Measurements from ENCODE around the gene ALDH1A3.
"Not testable (repeated sequence)": the region's sequence is repeated elsewhere in the genome, so short reads cannot be mapped to it uniquely, and the experiment has no call there.

The ALDH1A3 gene

DNA sequence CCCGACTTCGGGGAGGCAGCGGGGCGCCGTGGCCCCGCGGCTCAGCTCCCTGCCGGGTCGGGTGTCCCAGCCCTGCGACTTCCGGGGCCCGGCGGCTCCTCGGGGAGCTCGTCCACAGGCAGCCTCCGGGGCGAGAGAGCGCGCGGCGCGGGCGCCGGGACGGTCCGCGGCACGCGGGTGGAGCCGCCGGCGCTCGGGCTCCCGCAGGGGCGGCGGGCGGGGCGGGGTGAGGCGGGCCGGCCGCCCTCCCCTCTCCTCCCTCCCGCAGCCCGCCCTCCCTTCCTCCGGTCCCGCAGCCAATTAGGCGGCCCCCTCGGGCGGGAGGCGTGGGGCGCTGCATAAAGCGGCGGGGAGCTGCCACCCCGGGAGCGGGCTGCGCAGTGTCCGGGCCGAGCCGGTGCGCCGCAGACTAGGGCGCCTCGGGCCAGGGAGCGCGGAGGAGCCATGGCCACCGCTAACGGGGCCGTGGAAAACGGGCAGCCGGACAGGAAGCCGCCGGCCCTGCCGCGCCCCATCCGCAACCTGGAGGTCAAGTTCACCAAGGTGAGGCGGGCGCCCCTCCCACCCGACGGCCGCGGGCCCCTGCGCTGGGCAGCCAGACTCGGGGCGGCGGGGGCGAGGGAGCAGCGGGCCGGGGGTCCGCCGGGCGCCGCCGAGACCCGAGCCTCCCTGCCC is at the start of gene ALDH1A3:
Gene ALDH1A3 (plus strand): TSS at position 368 of the 675 bp plus-strand sequence. CDS start 77 bp downstream, at position 445.
- peak; percentile 60 for DNase-seq

DNA sequence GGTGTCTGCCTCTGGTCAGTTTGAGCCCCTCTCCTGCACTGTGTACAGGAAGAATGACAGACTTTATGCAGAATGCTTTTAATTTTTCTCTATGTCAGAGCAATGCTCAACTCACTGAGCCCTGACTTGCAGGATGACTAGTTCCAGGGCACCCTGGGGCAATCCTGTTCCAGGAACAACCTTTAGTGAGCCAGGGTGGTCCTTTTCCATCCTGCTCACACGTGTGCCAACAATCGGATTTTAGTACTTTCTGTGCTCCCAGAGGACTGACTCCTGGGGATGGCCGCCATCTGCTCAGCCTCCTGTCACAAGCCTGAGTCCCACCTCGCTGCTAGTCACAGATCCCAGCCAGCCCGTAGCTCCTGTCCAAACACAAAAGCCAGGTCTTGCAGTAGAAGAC is 48.2 kb upstream of the ALDH1A3 start:
- DNase-seq, result no peak

DNA sequence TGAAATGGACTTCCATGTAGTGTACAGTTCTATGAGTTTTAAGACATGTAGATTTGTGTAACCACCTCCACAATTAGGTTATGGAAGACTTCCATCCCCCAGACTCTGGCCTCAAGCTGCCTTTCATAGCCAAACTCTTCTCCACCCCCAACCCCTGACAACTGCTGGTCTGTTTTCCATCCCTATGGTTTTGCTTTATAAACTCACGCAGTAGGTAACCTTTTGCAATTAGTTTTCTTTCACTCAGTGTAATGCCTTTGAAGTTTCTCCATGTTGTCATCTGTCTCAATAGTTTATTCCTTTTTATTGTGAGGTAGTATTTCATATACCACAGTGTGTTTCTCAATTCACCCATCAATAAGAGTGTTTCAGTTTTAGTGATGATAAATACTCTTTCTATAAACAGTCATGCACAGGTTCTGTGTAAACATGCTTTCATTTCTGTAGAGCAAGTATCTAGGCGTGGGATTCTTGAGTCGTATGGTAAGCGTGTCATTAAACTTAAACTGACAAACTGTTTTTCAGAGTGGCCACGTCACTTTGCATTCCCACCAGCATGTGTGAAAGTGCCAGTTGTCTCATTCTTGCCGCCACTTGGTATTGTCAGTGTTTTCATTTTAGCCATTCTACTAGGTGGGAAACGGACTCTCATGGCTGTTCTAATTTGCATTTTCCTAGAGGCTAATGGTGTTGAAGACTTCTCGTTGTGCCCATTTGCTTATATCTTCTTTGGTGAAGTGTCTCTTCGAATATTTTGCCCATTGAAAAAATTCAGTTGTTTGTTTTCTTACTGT is 47.3 kb upstream of the ALDH1A3 start:
- DNase-seq, result no peak

DNA sequence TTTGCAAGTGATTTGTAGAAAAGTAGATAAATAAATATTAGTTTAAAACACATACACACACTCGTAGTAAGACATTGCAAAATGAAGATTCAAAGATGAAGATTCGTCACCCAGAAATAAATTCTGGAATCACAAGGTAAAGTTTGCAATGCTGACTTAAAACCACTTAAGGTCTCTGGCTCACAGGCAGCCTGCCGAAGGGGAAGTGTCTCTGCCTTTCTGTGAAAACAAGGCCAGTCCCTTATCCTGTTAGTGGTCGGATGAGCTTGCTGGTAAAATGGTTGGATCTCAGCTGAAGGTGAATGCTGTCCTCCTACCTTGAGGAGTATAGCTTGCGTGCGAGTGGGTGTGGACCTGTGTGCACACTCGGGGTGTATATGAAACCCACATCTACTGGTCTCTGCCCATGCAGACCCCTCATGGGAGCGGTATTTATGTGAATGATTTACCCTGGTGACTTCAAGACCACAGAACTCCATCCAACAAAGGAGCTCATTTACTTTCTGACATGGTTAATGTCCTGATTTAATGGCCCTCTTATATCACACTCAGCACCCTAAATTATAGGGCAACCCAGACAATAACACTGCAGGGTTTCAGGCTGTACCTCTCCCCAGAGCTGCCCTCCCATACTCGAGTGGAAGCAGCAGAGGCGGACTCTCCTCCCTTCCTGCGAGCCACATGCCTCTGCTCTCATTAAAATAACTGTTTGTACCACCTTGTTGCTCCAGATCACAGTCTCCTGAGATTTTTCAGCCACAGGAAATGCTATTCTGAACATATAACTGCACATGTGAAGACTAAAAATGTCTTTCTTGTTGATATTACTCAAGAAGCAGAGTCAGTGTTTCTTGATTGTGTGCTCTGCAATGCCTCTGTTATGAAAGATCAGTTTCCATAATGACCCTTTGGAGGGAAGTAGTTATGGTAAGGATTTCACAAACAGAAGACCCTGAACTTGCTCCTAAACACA is 45.9 kb upstream of the ALDH1A3 start:
- DNase-seq, result no peak

DNA sequence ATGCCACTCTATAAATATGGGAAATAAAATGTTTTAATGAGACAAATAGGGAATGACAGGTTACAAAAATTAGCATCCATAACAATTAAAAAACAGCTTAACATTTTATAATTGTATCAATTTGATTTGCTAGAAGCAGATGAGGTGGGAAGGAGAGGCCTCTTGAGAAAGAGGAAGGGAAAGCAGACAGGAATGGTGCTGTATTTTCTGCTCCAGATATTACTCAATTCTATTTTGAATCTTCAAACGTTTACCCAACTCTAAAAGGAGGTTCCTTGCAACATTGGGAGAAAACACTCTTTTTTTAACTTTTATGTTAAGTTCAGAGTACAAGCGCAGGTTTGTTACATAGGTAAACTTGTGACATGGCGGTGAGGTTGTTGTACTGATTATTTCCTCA is 44.9 kb upstream of the ALDH1A3 start:
- no peak for DNase-seq

DNA sequence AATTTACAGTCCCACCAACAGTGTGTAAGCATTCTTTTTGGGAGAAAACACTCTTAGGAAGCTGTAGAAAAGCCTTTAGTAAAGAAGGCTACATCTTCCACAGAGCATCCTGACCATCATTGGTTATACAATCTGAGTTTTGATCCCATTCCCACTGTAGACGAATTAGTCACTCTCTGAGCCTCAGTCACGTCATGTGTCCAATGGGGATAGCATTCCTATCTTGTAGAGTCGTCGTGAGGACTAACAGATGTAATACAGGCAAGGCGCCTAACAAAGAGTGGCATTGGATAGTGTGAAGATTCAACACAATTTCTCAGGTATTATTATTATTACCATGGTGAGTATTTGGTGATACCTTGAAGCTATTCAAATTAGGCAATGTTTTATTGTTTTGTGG is 44.0 kb upstream of the ALDH1A3 start:
- no peak for DNase-seq

DNA sequence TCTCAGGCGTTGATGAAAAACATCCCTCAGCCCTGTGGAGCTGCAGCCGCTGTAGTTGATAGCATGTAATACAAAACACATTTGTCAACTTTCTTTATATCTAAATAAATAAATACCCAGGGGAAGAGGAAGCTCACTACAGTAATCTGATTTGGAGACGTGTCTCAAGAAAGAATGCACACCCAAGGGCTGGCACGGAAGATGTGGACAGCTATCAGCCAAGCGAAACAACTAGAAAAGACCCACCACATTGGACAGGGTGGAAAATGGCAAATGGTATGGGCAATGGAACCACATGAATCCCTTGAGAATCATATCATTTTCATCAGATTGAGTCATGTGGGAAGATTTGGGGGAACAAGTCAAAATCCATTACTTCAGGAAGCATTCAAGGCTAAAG is 43.1 kb upstream of the ALDH1A3 start:
- no peak for DNase-seq

DNA sequence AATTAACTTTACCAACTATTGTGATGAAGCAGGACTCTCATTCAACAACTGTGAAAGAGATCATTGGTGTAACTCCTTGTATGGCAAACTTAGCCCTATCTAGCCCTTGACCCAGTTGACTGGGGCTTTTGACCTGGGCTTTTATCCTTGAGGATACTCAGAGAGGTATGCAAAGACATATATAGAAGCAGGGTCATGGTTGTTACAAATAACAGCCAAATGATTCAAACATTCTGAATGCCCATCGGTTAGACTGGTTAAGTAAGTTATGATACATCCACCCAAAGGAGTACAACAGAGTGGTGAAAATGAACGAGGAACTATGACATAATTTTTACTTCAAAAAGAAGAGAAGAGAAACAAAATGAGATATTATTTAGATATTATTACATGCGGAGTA is 38.2 kb upstream of the ALDH1A3 start:
- no peak for DNase-seq

DNA sequence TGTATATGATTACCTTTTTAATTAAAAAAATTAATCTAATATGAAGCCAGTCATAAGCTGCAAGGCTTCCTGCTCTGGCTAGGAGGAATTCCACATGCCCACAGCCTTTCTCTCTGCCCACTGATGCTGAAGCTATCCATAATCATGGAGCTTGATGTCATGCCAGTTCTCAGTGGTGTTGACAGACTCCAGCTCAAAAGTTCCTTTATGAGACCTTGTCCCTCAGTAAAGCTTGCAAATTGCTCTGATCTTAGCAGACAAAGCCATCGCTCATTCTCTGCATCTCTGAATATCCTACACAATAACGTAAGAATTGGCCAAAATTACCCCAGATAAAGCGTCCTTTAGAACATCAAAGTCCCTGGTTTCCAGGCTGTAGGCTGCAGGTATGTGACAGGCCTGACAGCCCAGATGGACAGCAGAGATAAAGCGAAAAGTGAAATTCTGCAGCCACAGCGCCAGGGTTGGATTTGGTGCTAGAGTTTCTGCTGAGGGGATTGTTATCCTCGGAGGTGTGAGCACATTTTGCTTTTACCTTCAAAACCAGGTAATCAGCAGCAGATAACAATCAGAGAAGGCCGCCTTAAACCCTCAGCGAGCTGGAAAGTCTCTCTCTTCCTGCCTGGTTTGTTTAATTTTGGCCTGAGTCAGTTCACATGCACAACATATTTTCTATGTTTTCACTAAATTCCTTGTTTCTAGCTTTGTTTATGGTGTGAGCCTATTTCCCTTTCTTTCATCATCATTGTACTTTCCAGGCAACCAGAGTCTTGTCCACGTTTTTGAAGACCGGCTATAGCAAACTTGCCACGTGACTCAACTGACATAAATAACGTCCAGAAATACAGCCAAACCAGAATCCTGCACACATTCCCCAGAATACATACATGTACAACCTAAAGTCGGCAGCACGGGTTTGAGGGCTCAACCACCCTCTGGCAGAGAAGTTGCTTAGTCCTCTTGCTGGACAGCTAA is 36.6 kb upstream of the ALDH1A3 start:
- no peak for DNase-seq

DNA sequence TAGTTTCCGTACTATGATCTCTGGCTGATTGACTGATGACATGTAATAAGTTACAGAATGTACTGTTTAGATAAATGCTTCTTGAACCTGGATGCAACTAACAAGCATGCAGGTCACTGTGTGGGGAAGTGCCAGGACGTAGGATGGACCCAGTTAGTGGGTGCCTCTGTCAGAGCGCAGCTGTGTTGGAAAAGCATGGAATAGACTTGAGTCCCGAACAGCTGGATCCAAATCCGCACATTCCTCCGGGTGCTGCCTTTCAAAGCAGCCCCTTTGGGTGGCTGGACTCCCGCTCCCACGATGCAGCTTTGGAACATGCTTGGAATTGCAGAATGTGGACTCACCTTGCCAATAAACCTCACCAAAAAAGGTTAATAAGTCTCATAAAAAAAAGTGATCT is 35.5 kb upstream of the ALDH1A3 start:
- DNase-seq, result no peak

DNA sequence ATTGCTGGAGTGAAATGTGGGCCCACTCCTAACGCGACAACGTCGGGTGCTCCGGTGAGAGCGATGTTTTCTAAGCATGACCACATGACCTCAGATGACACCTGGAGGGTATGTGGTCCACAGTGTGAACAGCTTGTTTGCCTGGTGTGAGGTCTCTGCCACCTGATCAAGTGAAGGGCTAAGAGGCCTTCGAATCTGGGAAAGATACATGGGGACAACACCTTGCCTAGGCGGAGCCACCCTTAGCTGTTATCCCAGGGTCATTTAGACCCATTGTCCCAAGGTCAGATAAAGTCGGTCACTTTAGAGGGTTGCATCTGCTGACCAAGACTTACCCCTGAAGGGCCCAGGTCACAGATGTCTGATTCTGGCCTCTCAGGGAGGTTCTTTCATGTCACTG is 34.9 kb upstream of the ALDH1A3 start:
- no peak for DNase-seq

DNA sequence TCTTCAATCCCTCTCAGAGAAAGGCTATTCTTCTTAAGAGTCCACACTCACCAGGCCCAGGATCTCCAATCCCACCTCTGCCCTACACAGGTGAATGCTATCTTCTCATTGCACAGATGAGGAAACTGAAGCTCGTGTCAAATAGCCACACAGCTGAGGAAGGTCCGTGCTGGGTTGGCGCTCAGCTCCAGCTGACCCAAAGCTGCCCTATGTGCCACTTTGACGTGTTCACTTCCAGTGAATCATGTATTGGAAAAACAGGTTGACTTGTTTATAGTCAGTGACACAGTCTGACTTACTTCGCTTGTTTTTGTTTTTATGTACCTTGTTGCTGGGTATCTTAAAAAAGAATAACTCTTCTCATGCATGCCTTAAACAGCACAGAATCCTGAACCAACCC is 32.4 kb upstream of the ALDH1A3 start:
- DNase-seq, result no peak

DNA sequence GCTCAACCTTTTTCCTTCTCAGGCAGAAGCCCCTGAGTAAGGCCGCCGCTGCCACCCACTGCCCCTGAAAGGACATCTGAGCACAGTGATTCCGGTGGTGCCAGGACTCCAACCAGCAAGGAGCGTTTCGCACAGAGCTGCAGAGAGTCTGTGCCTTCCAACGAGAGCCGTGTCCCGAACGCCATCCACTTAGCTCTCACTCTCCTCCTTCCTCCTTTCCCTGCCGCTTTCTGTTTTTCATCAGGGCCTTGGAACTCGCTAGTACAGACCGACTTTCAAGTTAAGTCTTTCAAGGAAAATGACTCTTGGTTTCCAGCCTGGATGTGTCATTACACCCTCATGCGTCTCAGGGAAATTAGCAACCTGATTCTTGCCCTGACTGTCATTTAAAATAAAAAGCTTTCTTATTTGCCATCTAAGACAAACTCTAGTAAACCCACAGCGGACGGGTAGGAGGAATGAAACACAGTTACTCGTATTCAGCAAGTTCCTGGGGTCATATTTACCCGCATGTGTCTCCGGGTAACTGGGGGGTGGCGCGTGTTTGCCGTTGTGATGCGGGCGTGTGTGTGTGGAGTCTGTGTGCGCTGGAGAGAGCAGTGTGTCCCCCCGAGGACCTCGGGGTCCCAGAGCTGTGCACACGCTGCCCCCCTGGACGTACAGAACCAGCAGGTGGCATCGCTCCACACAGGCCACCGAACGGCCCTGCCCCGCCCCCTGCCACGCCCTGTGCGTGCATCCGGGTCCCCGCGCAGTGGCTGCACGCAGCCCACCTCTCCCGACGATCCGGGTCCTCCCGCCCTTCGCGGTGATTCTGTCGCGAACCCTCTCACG is 30.4 kb upstream of the ALDH1A3 start:
- DNase-seq, result peak; percentile 84

DNA sequence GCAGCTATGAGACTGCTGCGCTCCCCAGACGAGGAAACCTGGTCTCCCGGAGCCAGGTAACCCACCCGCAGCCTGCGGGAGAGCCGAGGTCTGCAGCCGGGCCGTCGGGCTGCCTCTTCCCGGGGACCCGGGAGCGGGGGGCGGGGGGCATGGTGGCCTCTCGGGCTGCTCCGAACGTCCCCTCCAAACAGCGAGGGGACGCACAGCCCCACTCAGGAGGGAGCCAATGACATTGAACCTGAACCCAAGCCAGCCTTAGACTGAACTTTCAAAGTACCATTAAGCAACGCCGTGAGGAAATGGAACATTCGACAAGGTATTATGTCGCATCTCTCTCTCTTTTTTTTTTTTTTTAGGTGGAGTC is 29.8 kb upstream of the ALDH1A3 start:
- no peak for DNase-seq

DNA sequence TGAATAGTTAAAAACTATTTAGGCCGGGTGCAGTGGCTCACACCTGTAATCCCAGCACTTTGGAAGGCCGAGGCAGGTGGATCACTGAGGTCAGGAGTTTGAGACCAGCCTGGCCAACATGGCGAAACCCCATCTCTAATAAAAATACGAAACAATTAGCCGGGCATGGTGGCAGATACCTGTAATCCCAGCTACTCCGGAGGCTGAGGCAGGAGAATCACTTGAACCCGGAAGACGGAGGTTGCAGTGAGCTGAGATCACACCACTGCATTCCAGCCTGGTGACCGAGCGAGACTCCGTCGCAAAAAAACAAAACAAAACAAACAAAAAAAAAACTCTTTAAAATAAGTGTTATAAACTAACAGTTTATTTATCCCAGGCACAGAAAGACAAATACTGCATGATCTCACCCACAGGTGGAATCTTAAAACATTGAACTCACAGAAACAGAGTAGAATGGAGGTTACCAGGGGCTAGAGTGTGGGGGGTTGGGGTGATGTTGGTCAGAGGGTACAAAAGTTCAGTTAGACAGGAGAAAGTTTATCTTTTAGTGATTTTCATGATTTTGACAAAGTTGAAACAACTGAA is 28.1 kb upstream of the ALDH1A3 start:
- DNase-seq, result not testable (repeated sequence)

DNA sequence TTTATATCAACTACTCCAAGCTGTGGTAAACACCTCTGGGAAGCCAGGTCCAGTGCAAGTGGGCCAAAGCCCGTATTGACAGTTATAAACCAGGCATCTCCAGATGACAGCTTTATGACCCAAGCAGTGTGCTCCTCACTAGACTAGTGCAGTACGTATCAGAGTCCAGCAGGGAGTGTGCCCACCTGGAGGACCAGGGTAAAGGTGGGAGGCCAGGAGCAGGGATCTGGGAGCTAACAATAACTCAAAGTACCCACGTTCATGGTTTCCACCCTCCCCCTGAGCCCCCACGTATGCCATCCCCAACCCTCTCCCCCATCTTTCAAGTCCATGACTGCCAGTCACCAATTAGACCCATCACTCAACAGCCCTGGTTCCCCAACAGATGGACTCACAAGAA is 27.0 kb upstream of the ALDH1A3 start:
- DNase-seq, result peak; percentile 35

DNA sequence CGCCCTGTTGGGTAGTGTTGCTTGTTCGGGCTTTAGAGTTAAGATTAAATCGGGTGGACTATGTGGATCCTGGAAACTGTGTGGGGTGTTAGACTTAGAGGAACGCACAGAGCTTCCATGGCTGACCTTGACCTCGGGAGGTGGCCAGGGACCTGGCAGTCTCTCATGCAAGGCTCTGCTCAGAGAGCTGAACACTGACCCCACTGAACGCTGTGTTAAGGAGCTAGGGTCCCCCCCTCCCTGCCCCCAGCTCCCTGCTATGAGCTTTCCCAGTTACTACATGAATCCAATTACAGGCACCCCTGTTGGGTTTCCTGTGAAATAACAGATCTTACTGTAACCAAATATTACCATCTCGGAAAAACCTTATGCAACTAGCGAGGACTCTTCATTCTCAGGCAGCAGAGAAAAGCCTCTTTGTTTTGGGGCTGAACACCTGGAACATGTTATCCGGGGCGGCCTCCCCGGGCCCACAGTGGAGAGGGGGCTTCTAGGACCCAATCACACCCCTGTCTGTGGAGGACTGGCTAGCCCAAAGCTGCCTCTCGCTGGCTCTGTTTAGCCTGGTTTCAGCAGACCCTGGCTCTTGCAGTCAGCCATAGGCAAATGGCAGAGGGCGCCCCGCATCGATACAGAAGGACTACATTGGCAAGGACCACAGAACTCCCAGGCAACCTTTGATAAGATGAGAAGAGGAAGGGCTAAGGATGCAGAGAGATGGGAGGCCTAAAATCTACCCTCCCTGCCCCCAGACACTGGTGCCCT is 25.8 kb upstream of the ALDH1A3 start:
- peak; percentile 41 for DNase-seq

DNA sequence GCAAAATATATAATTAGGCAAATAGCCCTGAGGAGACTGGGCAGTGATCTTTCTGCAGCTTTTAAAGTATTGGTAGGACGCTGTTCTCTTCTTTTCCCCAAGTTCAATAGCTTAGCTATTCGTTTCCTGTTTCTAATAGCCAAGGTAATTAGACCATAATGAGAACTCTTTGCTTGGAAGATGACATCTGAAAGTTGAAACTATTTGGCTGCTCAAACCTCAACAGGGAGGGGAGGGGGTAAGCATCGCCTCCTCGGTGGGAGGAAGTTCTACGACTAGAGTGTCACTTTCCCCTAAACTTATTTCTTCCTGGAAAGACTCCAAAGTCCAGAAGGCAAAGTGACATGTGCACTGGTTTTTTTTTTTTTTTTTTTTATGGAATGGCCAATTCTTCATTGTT is 22.8 kb upstream of the ALDH1A3 start:
- DNase-seq, result no peak

DNA sequence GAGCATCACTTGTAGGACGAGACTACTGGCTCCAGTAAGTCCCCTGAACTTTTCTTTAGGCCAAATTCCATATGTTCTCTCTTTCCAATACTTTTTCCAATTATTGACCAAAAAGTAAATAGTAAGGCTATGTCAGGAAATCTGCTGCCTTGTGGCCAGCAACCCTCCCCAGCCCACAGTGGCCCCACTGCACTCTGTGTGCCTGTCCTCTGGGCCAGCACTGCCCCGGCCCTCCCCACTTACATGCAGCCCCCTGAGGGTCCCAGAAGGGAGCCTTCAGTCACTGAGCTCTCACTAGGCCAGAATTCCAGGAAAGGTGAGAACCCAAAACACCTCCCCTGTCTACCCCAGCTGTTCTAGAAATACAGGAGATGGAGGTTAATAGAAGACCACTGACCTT is 21.3 kb upstream of the ALDH1A3 start:
- DNase-seq, result no peak
